ENCODE data around the gene OTUD7B. TPM values are rescaled to one million over a fixed set of nuclear protein-coding genes. Genes with fewer than 3 reads are reported as not detected.

Gene OTUD7B
- total and polyA plus RNA-seq, 9 of the 15 experiments (the other 6 are each of a cell fraction or from before 2014, with no cell fraction given), result 0.96 to 18.8 (median 7.4) TPM

- TF ChIP-seq L3MBTL2 (IDR thresholded peaks at IDR 0.05) (peak; percentile 30; the same call in 1 of the 2 replicates), CBX1 (IDR thresholded peaks at IDR 0.05; ENCODE audit: low read depth) (peak; percentile 49; the same call in 1 of the 2 replicates), PML (IDR thresholded peaks at IDR 0.05; ENCODE audit: low read length) (peak; percentile 90), PHF20 (IDR thresholded peaks at IDR 0.05; ENCODE audit: partially characterized antibody) (peak; percentile 94), CREM (IDR thresholded peaks at IDR 0.05; ENCODE audit: low read depth) (peak; percentile 94), TFAP4 (CRISPR knock-in tag; IDR thresholded peaks at IDR 0.05; ENCODE audit: borderline replicate concordance) (peak; percentile 65), POLR2B (IDR thresholded peaks at IDR 0.05; ENCODE audit: low read depth, partially characterized antibody) (peak; percentile 89), ZNF830 (CRISPR knock-in tag; IDR thresholded peaks at IDR 0.05) (no peak), ELF1 (tag; IDR thresholded peaks at IDR 0.05) (peak; percentile 85), NUFIP1 (IDR thresholded peaks at IDR 0.05; ENCODE audit: partially characterized antibody) (no peak), NCOR1 (IDR thresholded peaks at IDR 0.05) (no peak), CREB3L1 (IDR thresholded peaks at IDR 0.05; ENCODE audit: borderline replicate concordance, low read depth) (peak; percentile 46; the same call in 1 of the 2 replicates), PKNOX1 (IDR thresholded peaks at IDR 0.05) (peak; percentile 78), C11orf30 (IDR thresholded peaks at IDR 0.05; ENCODE audit: low read depth) (peak; percentile 93), FUS (optimal IDR thresholded peaks at IDR 0.05; ENCODE audit: low read depth, low read length) (no peak), ESRRB (CRISPR knock-in tag; IDR thresholded peaks at IDR 0.05; ENCODE audit: borderline replicate concordance) (no peak), HDGF (IDR thresholded peaks at IDR 0.05) (no peak), TBL1XR1 (IDR thresholded peaks at IDR 0.05; ENCODE audit: low read length in 2 of 2) (peak in 1 of 2 experiments; percentile 10; a peak in 1 of 4 replicates), KLF13 (tag; IDR thresholded peaks at IDR 0.05; ENCODE audit: borderline replicate concordance, low read depth) (peak; percentile 56; the same call in 1 of the 2 replicates), KAT7 (CRISPR knock-in tag; IDR thresholded peaks at IDR 0.05; ENCODE audit: borderline replicate concordance) (peak; percentile 77; the same call in 1 of the 2 replicates), MAZ (CRISPR knock-in tag; conservative IDR thresholded peaks at IDR 0.05 in 1 of 2, IDR thresholded peaks at IDR 0.05 in 1 of 2) (peak; percentile 56 to 62), CXXC5 (CRISPR knock-in tag; IDR thresholded peaks at IDR 0.05) (peak; percentile 93)
Measured at GRCh38 chr1:149927563-149928400, 82.7 kb downstream of the OTUD7B start, which contains the start of gene SF3B4 (continued).

Data from K562 (cell line).